ENCODE data around the gene SOX5.

Gene SOX5

GRCh38 chr12:23938422-23938821 lies 11.0 kb downstream of the SOX5 start:
- Histone ChIP-seq H3K4me1 (ENCODE audit: insufficient read depth, low read length) (no peaks in the 10 kb centered on the region), H3K9ac (ENCODE audit: low read depth, low read length) (no peak overlapping the region), H3K36me3 (ENCODE audit: insufficient read depth, low read length) (no peaks in the 10 kb centered on the region), H3K9me3 (ENCODE audit: control insufficient read depth, insufficient read depth, low read length) (no peaks in the 10 kb centered on the region)

DNA sequence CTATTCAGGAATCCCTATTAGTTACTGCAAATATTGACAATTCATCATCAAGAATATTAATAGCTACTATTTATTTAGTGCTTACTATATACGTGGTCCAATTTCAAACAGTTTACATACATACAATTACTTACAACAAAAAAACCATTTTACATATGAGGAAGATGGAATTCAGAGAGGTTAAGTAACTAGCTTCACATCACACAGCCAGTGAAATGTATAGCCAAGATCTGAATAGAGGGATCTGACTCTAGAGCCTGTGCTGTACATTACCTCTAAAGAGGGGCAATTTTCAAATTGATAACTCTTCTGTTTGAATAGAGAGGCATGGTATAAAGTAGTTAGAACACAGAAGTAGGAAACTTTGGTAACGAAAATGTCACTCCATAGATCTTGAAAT lies 18.3 kb downstream of the SOX5 start:
- H3K4me1 ChIP-seq (ENCODE audit: insufficient read depth, low read length) = no peaks in the 10 kb centered on the region
- no peaks in the 10 kb centered on the region for H3K9me3 ChIP-seq (ENCODE audit: control insufficient read depth, insufficient read depth, low read length)
- H3K36me3 ChIP-seq (ENCODE audit: insufficient read depth, low read length) = no peaks in the 10 kb centered on the region
- H3K9ac ChIP-seq (ENCODE audit: low read depth, low read length) = no peak overlapping the region

- Histone ChIP-seq H3K9me3 (ENCODE audit: control insufficient read depth, insufficient read depth, low read length) (no peaks in the 10 kb centered on the region), H3K4me1 (ENCODE audit: insufficient read depth, low read length) (no peaks in the 10 kb centered on the region), H3K9ac (ENCODE audit: low read depth, low read length) (no peak overlapping the region)
These were observed 18.9 kb downstream of the SOX5 start for GRCh38 chr12:23930599-23930998.

GRCh38 chr12:23929906-23930305 lies 19.6 kb downstream of the SOX5 start:
- no peak overlapping the region for H3K9ac ChIP-seq (ENCODE audit: low read depth, low read length)
- no peaks in the 10 kb centered on the region for H3K9me3 ChIP-seq (ENCODE audit: control insufficient read depth, insufficient read depth, low read length)
- no peaks in the 10 kb centered on the region for H3K4me1 ChIP-seq (ENCODE audit: insufficient read depth, low read length)
- no peaks in the 10 kb centered on the region for H3K36me3 ChIP-seq (ENCODE audit: insufficient read depth, low read length)

More at GRCh38 chr12:23930599-23930998, 18.9 kb downstream of the SOX5 start:
- H3K36me3 ChIP-seq (ENCODE audit: insufficient read depth, low read length) = no peaks in the 10 kb centered on the region

DNA sequence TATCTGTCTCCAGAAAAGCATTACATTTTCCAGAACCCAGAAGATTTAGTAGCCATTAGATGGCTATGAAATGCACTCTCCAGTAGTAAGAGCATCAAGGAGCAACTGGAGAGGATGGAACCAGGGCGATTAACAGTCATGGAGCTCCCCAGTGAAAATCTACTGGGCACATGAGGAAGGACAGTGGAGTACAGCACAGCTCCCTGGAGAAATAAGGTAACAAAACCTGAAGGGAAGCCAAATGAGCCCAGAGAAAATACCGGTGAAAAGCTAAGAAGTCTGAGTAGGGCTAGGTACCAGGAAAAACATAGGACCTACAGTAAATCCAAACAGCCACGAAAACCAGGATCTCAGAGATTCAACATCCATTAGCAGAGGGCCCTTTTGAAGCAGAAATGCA lies 21.6 kb downstream of the SOX5 start:
- no peaks in the 10 kb centered on the region for H3K9me3 ChIP-seq (ENCODE audit: control insufficient read depth, insufficient read depth, low read length)
- no peaks in the 10 kb centered on the region for H3K36me3 ChIP-seq (ENCODE audit: insufficient read depth, low read length)
- H3K9ac ChIP-seq (ENCODE audit: low read depth, low read length) = no peak overlapping the region
- H3K4me1 ChIP-seq (ENCODE audit: insufficient read depth, low read length) = no peaks in the 10 kb centered on the region

GRCh38 chr12:23921099-23921856 lies 28.2 kb downstream of the SOX5 start:
- Histone ChIP-seq H3K4me1 (ENCODE audit: insufficient read depth, low read length) (peaks cover 7% of the 10 kb centered on the region; the same call in 1 of the 2 replicates), H3K36me3 (ENCODE audit: insufficient read depth, low read length) (no peaks in the 10 kb centered on the region), H3K9ac (ENCODE audit: low read depth, low read length) (no peak overlapping the region), H3K9me3 (ENCODE audit: control insufficient read depth, insufficient read depth, low read length) (no peaks in the 10 kb centered on the region)

GRCh38 chr12:23911574-23911973 lies 37.9 kb downstream of the SOX5 start:
- Histone ChIP-seq H3K4me1 (ENCODE audit: insufficient read depth, low read length) (no peaks in the 10 kb centered on the region), H3K36me3 (ENCODE audit: insufficient read depth, low read length) (no peaks in the 10 kb centered on the region), H3K9me3 (ENCODE audit: control insufficient read depth, insufficient read depth, low read length) (no peaks in the 10 kb centered on the region), H3K9ac (ENCODE audit: low read depth, low read length) (no peak overlapping the region)

DNA sequence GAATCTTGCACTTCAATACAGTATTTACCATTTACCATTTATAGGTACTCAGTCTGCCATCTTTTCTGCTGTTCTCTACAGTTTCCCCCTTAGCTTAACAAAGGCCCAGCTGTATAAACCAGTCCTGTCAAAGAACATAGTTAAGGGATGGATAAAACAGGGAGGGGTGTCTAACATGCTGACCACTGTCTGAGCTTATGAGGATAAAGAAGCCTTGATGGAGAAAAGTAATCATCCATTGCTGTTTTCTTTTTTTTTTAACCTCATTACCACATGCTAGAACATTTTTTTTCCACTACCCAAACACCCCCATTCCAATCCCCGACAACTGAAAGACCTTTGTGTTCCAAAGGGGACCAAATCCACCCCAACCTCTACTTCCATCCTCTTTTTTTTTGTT lies 39.9 kb downstream of the SOX5 start:
- no peaks in the 10 kb centered on the region for H3K9me3 ChIP-seq (ENCODE audit: control insufficient read depth, insufficient read depth, low read length)
- H3K4me1 ChIP-seq (ENCODE audit: insufficient read depth, low read length) = no peaks in the 10 kb centered on the region
- H3K36me3 ChIP-seq (ENCODE audit: insufficient read depth, low read length) = no peaks in the 10 kb centered on the region
- no peak overlapping the region for H3K9ac ChIP-seq (ENCODE audit: low read depth, low read length)

DNA sequence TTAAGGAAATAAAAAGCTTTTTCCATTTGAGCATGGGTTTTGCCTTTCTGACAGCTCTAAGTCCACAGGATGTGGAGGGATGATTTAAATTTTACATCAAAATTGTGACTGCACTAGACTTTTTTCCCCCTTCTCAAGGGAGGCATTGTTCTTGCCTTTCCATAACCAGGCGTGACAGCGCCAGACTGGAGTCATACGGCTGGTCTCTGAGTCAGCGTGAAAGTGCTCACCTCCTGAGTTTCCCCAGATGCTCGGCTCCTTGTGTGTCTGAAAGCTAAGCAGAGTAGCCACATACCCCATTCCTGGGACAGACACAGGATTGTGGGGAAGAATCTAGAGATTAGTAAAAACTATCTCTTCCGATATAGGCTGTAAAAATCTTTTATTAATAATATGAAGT lies 43.1 kb downstream of the SOX5 start:
- no peaks in the 10 kb centered on the region for H3K4me1 ChIP-seq (ENCODE audit: insufficient read depth, low read length)
- H3K9ac ChIP-seq (ENCODE audit: low read depth, low read length) = no peak overlapping the region
- H3K9me3 ChIP-seq (ENCODE audit: control insufficient read depth, insufficient read depth, low read length) = no peaks in the 10 kb centered on the region

GRCh38 chr12:23899434-23899833 lies 50.0 kb downstream of the SOX5 start:
- Histone ChIP-seq H3K36me3 (ENCODE audit: insufficient read depth, low read length) (no peaks in the 10 kb centered on the region), H3K9me3 (ENCODE audit: control insufficient read depth, insufficient read depth, low read length) (peaks cover 4% of the 10 kb centered on the region; the same call in 1 of the 2 replicates), H3K4me1 (ENCODE audit: insufficient read depth, low read length) (peaks cover 7% of the 10 kb centered on the region), H3K9ac (ENCODE audit: low read depth, low read length) (no peak overlapping the region)

More for the DNA sequence above, 43.1 kb downstream of the SOX5 start:
- no peaks in the 10 kb centered on the region for H3K36me3 ChIP-seq (ENCODE audit: insufficient read depth, low read length)

DNA sequence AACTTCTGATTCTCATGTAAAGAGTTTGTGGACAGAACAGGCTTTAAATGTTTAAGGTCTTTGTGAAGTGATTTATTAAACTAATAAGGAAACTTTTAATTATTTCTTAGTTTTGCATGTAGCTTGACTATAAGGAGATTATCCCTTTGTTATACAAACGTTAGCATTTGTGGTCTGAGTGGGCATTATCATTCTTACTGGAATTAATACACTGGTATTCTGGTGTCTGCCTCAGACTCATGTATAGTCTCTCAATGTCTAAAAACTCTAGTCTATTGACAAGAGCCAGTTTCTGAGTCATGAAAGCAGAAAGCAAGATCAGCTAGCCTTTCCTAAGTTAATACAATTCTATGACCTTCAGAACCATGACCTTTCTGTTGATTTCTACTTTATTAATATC lies 51.3 kb downstream of the SOX5 start:
- peaks cover 4% of the 10 kb centered on the region; the same call in 1 of the 2 replicates for H3K9me3 ChIP-seq (ENCODE audit: control insufficient read depth, insufficient read depth, low read length)
- peaks cover 7% of the 10 kb centered on the region for H3K4me1 ChIP-seq (ENCODE audit: insufficient read depth, low read length)
- H3K36me3 ChIP-seq (ENCODE audit: insufficient read depth, low read length) = no peaks in the 10 kb centered on the region
- H3K9ac ChIP-seq (ENCODE audit: low read depth, low read length) = no peak overlapping the region

DNA sequence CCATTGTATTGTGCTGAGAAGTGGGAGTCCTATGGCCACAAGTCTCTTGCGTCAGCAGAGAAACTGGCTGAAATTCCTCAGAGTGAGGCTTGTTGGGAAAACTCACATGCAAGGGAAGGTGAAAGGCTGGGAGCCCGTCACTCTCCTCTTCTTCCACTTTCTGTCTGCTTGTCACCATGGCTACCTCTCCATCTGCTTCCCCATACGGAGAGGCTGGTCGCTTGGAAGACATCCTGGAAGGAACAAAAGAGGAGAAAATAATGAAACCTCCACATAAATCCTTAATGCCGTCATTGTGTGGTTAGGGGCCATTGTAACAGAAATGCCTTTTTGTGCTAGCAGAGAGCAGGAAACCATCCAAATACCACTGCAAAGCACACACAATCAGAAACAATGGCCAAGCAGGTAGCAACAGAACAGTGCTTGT lies 53.7 kb downstream of the SOX5 start:
- peaks cover 7% of the 10 kb centered on the region for H3K4me1 ChIP-seq (ENCODE audit: insufficient read depth, low read length)
- no peaks in the 10 kb centered on the region for H3K9me3 ChIP-seq (ENCODE audit: control insufficient read depth, insufficient read depth, low read length)
- H3K9ac ChIP-seq (ENCODE audit: low read depth, low read length) = no peak overlapping the region
- H3K36me3 ChIP-seq (ENCODE audit: insufficient read depth, low read length) = no peaks in the 10 kb centered on the region

DNA sequence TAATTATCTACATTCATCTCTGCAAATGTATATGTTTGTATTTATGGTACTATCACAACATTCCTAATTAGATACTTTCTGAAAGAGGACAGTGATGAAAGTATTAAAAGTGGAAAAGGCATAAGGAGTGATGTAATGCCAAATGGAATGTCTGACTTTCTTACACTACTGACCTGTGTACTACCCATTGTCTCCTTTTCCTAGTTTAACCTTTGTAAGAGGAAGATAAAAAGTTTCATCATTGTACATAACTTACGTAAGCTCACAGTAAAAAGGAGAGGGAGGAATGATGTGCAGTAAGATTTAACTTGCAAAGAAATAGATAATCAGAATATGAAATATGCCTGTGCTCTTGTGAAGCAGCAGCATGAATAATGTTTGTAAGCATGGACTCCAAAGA lies 55.9 kb downstream of the SOX5 start:
- Histone ChIP-seq H3K4me1 (ENCODE audit: insufficient read depth, low read length) (peaks cover 7% of the 10 kb centered on the region), H3K36me3 (ENCODE audit: insufficient read depth, low read length) (no peaks in the 10 kb centered on the region), H3K9me3 (ENCODE audit: control insufficient read depth, insufficient read depth, low read length) (no peaks in the 10 kb centered on the region)

GRCh38 chr12:23891115-23891514 lies 58.4 kb downstream of the SOX5 start:
- H3K4me1 ChIP-seq (ENCODE audit: insufficient read depth, low read length) = peaks cover 7% of the 10 kb centered on the region
- no peaks in the 10 kb centered on the region for H3K36me3 ChIP-seq (ENCODE audit: insufficient read depth, low read length)
- H3K9me3 ChIP-seq (ENCODE audit: control insufficient read depth, insufficient read depth, low read length) = no peaks in the 10 kb centered on the region
- H3K9ac ChIP-seq (ENCODE audit: low read depth, low read length) = no peak overlapping the region

More for the DNA sequence above, 55.9 kb downstream of the SOX5 start:
- no peak overlapping the region for H3K9ac ChIP-seq (ENCODE audit: low read depth, low read length)

DNA sequence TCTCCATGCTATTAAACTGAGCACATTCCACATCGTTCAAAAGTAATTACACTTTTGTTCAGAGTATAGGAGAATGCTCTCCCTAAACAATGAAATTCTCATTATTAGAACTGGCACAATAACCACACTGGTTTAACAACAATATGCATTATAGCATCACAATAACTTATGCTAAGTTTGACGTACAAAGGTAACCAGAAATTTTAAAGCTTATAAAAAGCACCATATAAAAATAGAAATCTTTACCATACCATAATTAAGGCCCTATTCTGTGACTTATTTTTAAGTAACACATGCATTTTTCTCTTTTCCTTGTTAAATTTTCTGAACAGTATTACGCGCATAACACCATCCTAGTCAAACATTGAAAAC lies 60.4 kb downstream of the SOX5 start:
- Histone ChIP-seq H3K9me3 (ENCODE audit: control insufficient read depth, insufficient read depth, low read length) (no peaks in the 10 kb centered on the region), H3K36me3 (ENCODE audit: insufficient read depth, low read length) (no peaks in the 10 kb centered on the region), H3K9ac (ENCODE audit: low read depth, low read length) (no peak overlapping the region), H3K4me1 (ENCODE audit: insufficient read depth, low read length) (no peaks in the 10 kb centered on the region; the same call in 1 of the 2 replicates)
